Right atrium auricular region (tissue), 2 donors: Measurements from ENCODE around the gene PDK3. TPM values are rescaled to one million over a fixed set of nuclear protein-coding genes. Genes with fewer than 3 reads are reported as not detected.

Experiments used
- DNase-seq: peaks from one replicate; pipeline ENCODE4 v3.0.0-alpha.2; 2019; ENCODE audit warnings: low spot score
- H3K27ac ChIP-seq, 2 donors: fragments of 200-600 bp; sonication (generic); 1 replicate in 1 of 2; 2 replicates in 1 of 2; pipeline ENCODE4 v1.5.1; 2016 to 2019
- H3K27me3 ChIP-seq, 2 donors: fragments of 200-600 bp; sonication (generic); one replicate each; pipeline versions ENCODE4 v1.5.1 to v1.6.0; 2017 to 2019
- H3K36me3 ChIP-seq: fragments of 200-600 bp; sonication (generic); one replicate; pipeline ENCODE4 v1.5.1; 2016
- H3K4me1 ChIP-seq, 2 donors: fragments of 200-600 bp; sonication (generic); one replicate each; pipeline versions ENCODE4 v1.5.1 to v1.6.0; 2017 to 2019
- H3K4me3 ChIP-seq, 2 donors: fragments of 200-600 bp; sonication (generic); 1 replicate in 1 of 2; 2 replicates in 1 of 2; pipeline ENCODE4 v1.5.1; 2017 to 2019; ENCODE audit warnings: mild to moderate bottlenecking in 1 of 2, moderate library complexity in 1 of 2
- H3K9me3 ChIP-seq, 2 donors: fragments of 200-600 bp; sonication (generic); one replicate each; pipeline ENCODE4 v1.5.1; 2019
- CTCF ChIP-seq, 2 donors: fragments of 200-600 bp; sonication (generic); IDR thresholded peaks; one replicate each; pipeline ENCODE4 v1.5.1; 2019; ENCODE audit warnings: antibody characterized with exemption in 2 of 2
- total RNA-seq, 2 donors: library from RNA; depleted of rRNA; stranded (reverse); fragments of >200 nt; gene quantifications; one replicate each; pipeline ENCODE4 v1.1.0, GENCODE V29; 2016

Gene PDK3
- total RNA-seq, 2 donors from 2014 or later = 30.0 to 34.3 TPM

- TF ChIP-seq CTCF (IDR thresholded peaks at IDR 0.05) = no peak
- Histone ChIP-seq H3K9me3 (no peaks in the 10 kb centered on the region), H3K4me3 (no peak overlapping the region), H3K36me3 (no peaks in the 10 kb centered on the region), H3K27me3 (no peaks in the 10 kb centered on the region), H3K4me1 (no peaks in the 10 kb centered on the region), H3K27ac (no peak overlapping the region)
- no peak for DNase-seq
Observed at GRCh38 chrX:24550166-24550565, 85.1 kb downstream of the PDK3 start.

GRCh38 chrX:24553011-24553410 lies 87.9 kb downstream of the PDK3 start:
- Histone ChIP-seq H3K4me1 (no peaks in the 10 kb centered on the region), H3K27ac (no peak overlapping the region), H3K4me3 (no peak overlapping the region), H3K9me3 (no peaks in the 10 kb centered on the region), H3K27me3 (no peaks in the 10 kb centered on the region), H3K36me3 (no peaks in the 10 kb centered on the region)
- DNase-seq = no peak
- TF ChIP-seq CTCF (IDR thresholded peaks at IDR 0.05) = no peak

GRCh38 chrX:24561121-24561520 lies 96.0 kb downstream of the PDK3 start:
- H3K4me3 ChIP-seq = no peak overlapping the region
- H3K4me1 ChIP-seq = no peaks in the 10 kb centered on the region
- no peak for TF ChIP-seq CTCF (IDR thresholded peaks at IDR 0.05)
- H3K27me3 ChIP-seq = no peaks in the 10 kb centered on the region
- H3K9me3 ChIP-seq = no peaks in the 10 kb centered on the region
- no peak for DNase-seq
- no peak overlapping the region for H3K27ac ChIP-seq
- no peaks in the 10 kb centered on the region for H3K36me3 ChIP-seq

- no peak overlapping the region for H3K4me3 ChIP-seq
- TF ChIP-seq CTCF (IDR thresholded peaks at IDR 0.05) = no peak
- no peaks in the 10 kb centered on the region for H3K27me3 ChIP-seq
- no peak overlapping the region for H3K27ac ChIP-seq
- DNase-seq = no peak
- no peaks in the 10 kb centered on the region for H3K9me3 ChIP-seq
- H3K36me3 ChIP-seq = no peaks in the 10 kb centered on the region
- no peaks in the 10 kb centered on the region for H3K4me1 ChIP-seq
Observed at GRCh38 chrX:24563291-24564010, 98.4 kb downstream of the PDK3 start.

- no peak for TF ChIP-seq CTCF (IDR thresholded peaks at IDR 0.05)
- Histone ChIP-seq H3K27ac (no peak overlapping the region), H3K4me1 (no peaks in the 10 kb centered on the region), H3K9me3 (no peaks in the 10 kb centered on the region), H3K4me3 (no peak overlapping the region), H3K36me3 (no peaks in the 10 kb centered on the region), H3K27me3 (no peaks in the 10 kb centered on the region)
- DNase-seq = no peak
Observed at GRCh38 chrX:24566240-24566639, 101.2 kb downstream of the PDK3 start.

GRCh38 chrX:24567169-24567568 lies 102.1 kb downstream of the PDK3 start:
- no peak for DNase-seq
- no peaks in the 10 kb centered on the region for H3K27me3 ChIP-seq
- no peak overlapping the region for H3K27ac ChIP-seq
- no peaks in the 10 kb centered on the region for H3K9me3 ChIP-seq
- H3K4me3 ChIP-seq = no peak overlapping the region
- H3K36me3 ChIP-seq = no peaks in the 10 kb centered on the region
- no peak for TF ChIP-seq CTCF (IDR thresholded peaks at IDR 0.05)
- H3K4me1 ChIP-seq = no peaks in the 10 kb centered on the region
